GM12878 (cell line): ENCODE measurements around the gene ZNF407.

Source experiments
- TCF12 ChIP-seq: IDR thresholded peaks from 2 replicates; pipeline ENCODE4 v1.6.1; 2011; ENCODE audit warnings: low read depth, mild to moderate bottlenecking, low read length
- TF ChIP-seq, protein P1 (sequence below), 3 experiments: IDR thresholded peaks in 2 of 3; conservative IDR thresholded peaks in 1 of 3; 2 replicates each; pipeline ENCODE4 v1.5.1; 2011; ENCODE audit warnings: low read depth in 3 of 3, low read length in 3 of 3, mild to moderate bottlenecking in 3 of 3, control low read depth in 2 of 3, moderate library complexity in 2 of 3, inconsistent platforms in 1 of 3, mixed read lengths in 1 of 3; ENCODE audit not compliant: control insufficient read depth in 2 of 3, insufficient read depth in 1 of 3; ENCODE audit errors: extremely low read depth in 1 of 3

DNA sequence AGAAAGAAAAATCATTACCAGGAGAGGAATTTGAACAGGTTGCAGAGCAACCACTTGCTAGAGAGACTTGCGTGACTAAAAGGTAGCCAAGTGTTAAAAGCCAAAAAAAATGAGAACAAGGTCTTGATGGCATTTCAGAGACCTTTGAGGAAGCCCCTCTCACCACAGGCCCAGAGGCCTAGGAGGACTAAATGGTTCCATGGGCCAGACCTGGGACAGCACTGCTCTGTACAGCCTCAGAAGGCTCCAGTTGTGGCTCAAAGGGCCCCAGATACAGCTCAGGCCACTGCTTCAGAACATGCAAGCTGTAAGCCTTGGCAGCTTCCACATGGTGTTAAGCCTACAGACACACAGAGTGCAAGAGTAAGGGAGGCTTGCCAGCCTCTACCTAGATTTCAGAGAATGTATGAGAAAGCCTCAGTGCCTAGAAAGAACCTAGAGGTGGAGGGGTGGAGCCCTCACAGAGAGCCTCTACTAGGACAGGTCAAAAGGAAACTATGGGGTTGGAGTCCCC lies 48.0 kb upstream of the ZNF407 start:
- TF ChIP-seq TCF12, result no peak
- TF ChIP-seq, protein P1, sequence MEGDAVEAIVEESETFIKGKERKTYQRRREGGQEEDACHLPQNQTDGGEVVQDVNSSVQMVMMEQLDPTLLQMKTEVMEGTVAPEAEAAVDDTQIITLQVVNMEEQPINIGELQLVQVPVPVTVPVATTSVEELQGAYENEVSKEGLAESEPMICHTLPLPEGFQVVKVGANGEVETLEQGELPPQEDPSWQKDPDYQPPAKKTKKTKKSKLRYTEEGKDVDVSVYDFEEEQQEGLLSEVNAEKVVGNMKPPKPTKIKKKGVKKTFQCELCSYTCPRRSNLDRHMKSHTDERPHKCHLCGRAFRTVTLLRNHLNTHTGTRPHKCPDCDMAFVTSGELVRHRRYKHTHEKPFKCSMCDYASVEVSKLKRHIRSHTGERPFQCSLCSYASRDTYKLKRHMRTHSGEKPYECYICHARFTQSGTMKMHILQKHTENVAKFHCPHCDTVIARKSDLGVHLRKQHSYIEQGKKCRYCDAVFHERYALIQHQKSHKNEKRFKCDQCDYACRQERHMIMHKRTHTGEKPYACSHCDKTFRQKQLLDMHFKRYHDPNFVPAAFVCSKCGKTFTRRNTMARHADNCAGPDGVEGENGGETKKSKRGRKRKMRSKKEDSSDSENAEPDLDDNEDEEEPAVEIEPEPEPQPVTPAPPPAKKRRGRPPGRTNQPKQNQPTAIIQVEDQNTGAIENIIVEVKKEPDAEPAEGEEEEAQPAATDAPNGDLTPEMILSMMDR (IDR thresholded peaks at IDR 0.05 in 2 of 3, conservative IDR thresholded peaks at IDR 0.05 in 1 of 3; ENCODE audit: control insufficient read depth in 2 of 3, extremely low read depth in 1 of 3, insufficient read depth in 1 of 3, low read depth in 3 of 3, low read length in 3 of 3), result no peak
